Measurements from ENCODE around the gene OTOP2. TPM values are rescaled to one million over a fixed set of nuclear protein-coding genes. Genes with fewer than 3 reads are reported as not detected.
"Not testable (repeated sequence)": the region's sequence is repeated elsewhere in the genome, so short reads cannot be mapped to it uniquely, and the experiment has no call there.

OTOP2 gene
- polyA plus RNA-seq, 3 donors = 0.06 TPM; not detected in 2

DNA sequence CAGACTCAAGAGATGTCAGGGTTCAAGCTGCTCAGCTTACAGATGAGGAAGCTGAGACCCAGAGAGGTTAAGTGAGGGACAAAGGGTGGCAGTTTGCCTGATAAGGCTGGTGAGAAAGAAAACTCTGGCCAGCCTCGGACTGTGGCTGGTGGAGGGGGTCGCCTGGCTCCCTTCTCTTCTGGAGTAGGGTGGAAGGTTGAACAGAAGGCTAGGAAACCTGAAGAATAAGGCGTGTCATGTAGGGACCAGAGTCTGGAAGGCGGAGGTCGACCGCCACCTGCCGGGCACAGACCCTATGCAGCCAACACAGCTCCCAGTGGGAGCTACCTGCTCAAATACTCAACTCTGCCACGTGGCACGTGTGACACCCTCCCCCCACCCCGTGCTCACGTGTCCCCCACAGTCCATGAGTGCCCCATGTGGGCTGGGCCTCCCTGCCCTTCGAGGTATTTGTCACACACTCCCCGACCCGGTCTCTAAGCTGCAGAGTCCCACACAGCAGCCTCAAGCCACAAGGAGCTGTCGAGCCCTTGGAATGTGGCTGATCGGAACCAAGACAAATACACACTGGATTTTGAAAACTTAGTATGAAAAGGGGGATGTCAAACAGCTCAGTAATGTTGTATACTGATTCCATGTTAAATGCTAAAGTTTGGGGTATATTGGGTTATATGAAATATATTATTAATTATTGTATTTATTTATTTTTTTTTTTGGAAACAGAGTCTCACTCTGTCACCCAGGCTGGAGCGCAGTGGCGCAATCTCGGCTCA is 36.7 kb downstream of the OTOP2 start:
- WGBS, 3 donors = 44 to 62% (median 49%) methylated on average over 19 of the region's 19 CpGs
- no peak overlapping the region for H3K27ac ChIP-seq (ENCODE audit: low read depth, low read length)

- H3K27ac ChIP-seq (ENCODE audit: low read depth, low read length) = no peak overlapping the region
- 42 to 46% (median 45%) methylated on average over 23 of the region's 23 CpGs for WGBS, 3 donors
Observed at GRCh38 chr17:74961657-74962350, 37.7 kb downstream of the OTOP2 start.

DNA sequence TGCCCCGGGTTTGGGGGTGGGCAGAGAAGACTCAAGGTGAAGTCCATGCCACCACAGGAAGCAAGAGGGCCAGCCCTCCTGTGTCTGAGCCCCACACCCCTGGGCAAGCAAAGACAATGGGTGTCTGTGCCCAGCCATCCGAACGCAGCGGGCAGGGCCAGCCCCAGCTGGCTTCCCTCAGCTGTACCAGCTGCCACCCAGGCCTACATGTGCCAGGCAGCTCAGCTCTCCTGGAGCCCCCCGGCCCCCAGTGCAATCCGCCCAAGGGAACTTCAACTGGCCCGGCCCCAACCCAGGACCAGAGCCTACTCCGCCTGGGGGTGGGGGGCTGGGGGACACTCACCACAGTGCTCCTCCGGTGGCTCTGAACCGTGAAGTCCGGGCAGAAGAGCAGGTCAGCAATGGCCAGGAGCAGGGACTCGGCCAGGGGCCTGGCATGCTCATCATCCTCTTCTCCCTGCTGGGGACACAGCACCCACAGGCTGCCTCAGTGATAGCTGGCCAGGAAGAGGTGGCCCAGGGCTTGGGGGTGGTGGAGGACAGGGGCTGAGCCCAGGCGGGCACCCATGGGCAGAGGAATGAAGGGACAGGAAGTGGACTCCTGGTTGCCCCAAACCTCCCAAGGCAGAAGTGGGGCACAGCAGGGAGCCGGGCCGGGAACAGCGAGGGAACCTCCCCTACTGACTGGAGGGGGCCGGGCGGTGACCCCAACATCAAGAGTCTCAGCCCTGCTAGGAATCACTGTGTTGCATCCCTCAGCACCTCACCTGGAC is 38.7 kb downstream of the OTOP2 start:
- 80 to 88% (median 80%) methylated on average over 17 to 18 of the region's 18 CpGs for WGBS, 3 donors
- H3K27ac ChIP-seq (ENCODE audit: low read depth, low read length) = no peak overlapping the region

GRCh38 chr17:74963656-74964055 is 39.6 kb downstream of the OTOP2 start:
- 71 to 73% (median 72%) methylated on average over 12 of the region's 12 CpGs for WGBS, 3 donors

DNA sequence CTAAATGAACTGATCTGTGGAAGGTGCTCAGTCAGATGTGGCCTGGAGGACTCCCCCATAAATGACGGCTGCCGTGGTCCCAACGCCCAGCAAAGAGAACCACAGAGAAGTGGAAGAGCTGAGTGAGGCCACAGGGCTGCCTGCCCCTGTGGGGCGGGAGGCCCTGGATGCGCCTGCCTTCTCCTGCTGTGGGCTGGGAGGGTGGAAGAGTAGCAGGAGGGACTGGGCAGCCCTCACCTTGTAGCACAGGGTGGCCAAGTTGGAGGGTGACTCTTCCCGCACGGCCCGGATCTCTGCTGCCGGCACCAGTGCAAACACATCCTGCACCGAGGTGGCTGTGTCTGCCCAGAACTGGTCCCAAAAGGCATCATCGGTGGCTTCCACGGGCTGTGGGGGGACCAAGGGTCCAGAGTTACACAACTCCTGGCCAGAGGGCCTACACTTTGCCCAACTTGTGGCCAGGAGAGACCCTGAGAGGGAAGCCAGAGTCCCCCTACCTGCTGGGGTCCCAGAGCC is 40.2 kb downstream of the OTOP2 start:
- WGBS, 3 donors = 85 to 93% (median 86%) methylated on average over 11 to 12 of the region's 12 CpGs
- H3K27ac ChIP-seq (ENCODE audit: low read depth, low read length) = no peak overlapping the region

More at GRCh38 chr17:74963656-74964055, 39.6 kb downstream of the OTOP2 start:
- no peak overlapping the region for H3K27ac ChIP-seq (ENCODE audit: low read depth, low read length)

DNA sequence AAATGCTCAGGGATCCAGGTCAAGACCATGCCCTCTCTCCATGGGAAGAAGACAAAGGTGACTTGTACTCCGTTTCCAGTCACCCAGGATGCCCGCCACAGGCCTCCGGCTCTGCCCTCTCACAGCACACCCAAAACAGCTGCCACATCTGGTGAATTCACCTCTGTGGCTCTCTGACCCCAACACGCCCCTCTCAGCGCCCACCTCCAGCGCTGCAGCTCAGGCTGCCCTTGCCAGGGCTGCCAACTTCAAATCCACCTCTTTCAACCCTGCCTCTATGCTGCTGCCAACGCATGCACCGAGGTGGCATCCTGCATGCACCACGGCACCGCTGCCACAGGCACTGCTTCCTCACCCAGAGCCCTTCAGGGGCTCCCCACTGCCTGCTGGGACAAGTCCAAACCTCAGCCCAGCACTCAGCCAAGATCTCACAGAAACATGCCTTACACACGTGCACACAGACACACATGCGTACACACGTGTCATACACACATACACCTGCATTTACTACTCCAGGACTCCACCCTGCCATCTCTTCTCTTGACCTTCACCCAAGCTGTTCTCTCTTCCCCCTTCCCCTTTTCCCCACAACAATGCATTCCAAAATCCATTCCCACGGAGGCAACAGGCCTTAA is 41.0 kb downstream of the OTOP2 start:
- H3K27ac ChIP-seq (ENCODE audit: low read depth, low read length) = no peak overlapping the region
- 62 to 81% (median 72%) methylated on average over 13 to 14 of the region's 14 CpGs for WGBS, 3 donors

DNA sequence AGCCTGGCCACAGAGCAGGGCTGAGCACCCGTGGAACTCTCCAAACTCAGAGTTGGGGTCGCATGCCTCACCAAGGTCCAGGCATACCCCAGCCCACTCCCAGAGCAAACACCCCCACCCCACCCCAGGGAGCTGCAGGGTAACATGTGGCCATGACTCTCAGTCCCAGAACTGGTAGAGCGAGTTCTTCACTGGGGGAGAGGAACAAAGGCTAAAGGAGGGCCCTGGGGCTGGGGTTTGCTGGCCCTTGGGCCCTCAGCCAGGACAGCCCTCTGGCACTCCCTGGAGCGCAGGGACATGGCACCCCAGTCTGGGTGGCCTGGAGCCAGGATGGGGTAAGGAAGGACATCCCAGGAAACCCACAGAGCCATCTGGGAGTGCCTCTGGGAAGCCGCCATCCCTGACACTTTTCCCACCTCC is 44.3 kb downstream of the OTOP2 start:
- H3K27ac ChIP-seq (ENCODE audit: low read depth, low read length) = no peak overlapping the region
- WGBS, 3 donors = 29 to 84% (median 81%) methylated on average over 5 of the region's 5 CpGs

GRCh38 chr17:74969501-74969900 is 45.4 kb downstream of the OTOP2 start:
- H3K27ac ChIP-seq (ENCODE audit: low read depth, low read length) = not testable (repeated sequence)
- WGBS, 3 donors = 82 to 92% (median 86%) methylated on average over 5 of the region's 5 CpGs

GRCh38 chr17:74970395-74970794 is 46.3 kb downstream of the OTOP2 start:
- WGBS, 3 donors = 37 to 74% (median 61%) methylated on average over 3 of the region's 3 CpGs
- H3K27ac ChIP-seq (ENCODE audit: low read depth, low read length) = no peak overlapping the region

DNA sequence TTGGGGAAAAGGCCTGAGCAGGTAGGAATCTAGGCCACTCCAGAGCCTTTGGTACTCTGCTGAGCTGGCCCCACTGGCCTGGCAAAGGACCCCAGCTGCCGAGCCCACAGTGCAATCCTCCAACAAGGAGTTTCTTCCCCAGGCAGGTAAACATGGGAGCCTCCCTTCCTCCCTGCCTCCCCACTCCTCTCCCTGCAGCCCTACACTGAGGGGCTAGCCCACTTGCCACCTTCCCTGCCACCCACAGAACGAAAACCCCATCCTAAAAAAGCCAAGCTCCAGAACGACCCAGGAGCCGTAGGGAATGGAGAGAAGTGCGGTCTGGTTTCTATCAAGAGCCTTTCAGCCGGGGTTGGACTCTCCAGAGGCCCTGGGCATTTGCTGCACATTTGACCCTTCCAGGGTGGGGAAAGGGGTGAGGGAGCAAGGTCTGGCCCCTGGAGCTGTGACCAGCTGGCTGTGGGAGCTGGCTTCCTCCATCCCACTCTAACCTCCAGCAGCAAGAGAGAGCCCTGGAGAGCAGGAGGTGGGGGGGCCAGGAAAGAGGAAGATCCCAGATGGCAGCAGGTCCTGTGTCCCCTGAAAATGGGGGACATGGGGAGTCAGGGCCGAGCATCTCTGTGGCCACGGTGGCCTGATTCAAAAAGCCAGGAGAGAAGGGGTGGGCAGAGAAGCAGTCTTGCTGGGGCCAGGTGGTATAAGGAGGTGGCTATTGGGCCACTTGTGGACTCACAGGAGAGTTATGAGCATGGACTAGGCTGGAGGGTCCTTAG is 47.2 kb downstream of the OTOP2 start:
- WGBS, 3 donors = 31 to 74% (median 69%) methylated on average over 8 of the region's 8 CpGs
- no peak overlapping the region for H3K27ac ChIP-seq (ENCODE audit: low read depth, low read length)

- no peak overlapping the region for H3K27ac ChIP-seq (ENCODE audit: low read depth, low read length)
- WGBS, 3 donors = 6 to 30% (median 21%) methylated on average over 7 to 9 of the region's 9 CpGs
Observed at GRCh38 chr17:74971842-74972106, 47.7 kb downstream of the OTOP2 start.

- 2 to 3% (median 2%) methylated on average over 67 to 93 of the region's 95 CpGs for WGBS, 3 donors
- H3K27ac ChIP-seq (ENCODE audit: low read depth, low read length) = no peak within 1 kb of the TSS
Observed at GRCh38 chr17:74972107-74972972, 48.3 kb downstream of the OTOP2 start, which contains the start of gene HID1. HID1 (minus strand) TSS chr17:74972759; CDS start chr17:74972656, 103 bp downstream.

- no peak overlapping the region for H3K27ac ChIP-seq (ENCODE audit: low read depth, low read length)
Observed at GRCh38 chr17:74972973-74973328, 48.9 kb downstream of the OTOP2 start.

GRCh38 chr17:74975943-74976342 is 51.9 kb downstream of the OTOP2 start:
- 80 to 81% (median 81%) methylated on average over 4 of the region's 4 CpGs for WGBS, 3 donors
- H3K27ac ChIP-seq (ENCODE audit: low read depth, low read length) = no peak overlapping the region

More at GRCh38 chr17:74972973-74973328, 48.9 kb downstream of the OTOP2 start:
- 15 to 24% (median 18%) methylated on average over 16 to 17 of the region's 17 CpGs for WGBS, 3 donors

GRCh38 chr17:74977802-74978201 is 53.7 kb downstream of the OTOP2 start:
- no peak overlapping the region for H3K27ac ChIP-seq (ENCODE audit: low read depth, low read length)
- WGBS, 3 donors = 82 to 100% (median 92%) methylated on average over 3 of the region's 3 CpGs

GRCh38 chr17:74978240-74978639 is 54.2 kb downstream of the OTOP2 start:
- H3K27ac ChIP-seq (ENCODE audit: low read depth, low read length) = no peak overlapping the region
- 80 to 83% (median 82%) methylated on average over 3 of the region's 3 CpGs for WGBS, 3 donors

Measured in adipose tissue (tissue), 3 donors.